Osteocyte (in vitro differentiated cells): ENCODE data around the gene TDRD12. TPM values are rescaled to one million over a fixed set of nuclear protein-coding genes. Genes with fewer than 3 reads are reported as not detected.

ENCODE experiments used
- DNase-seq: peaks from one replicate; pipeline ENCODE4 v3.0.0; 2021; ENCODE audit warnings: mixed read lengths; ENCODE audit not compliant: unreplicated experiment; ENCODE audit errors: extremely low spot score
- H3K27ac Mint-ChIP-seq: one replicate; pipeline ENCODE4 v1.8.0; 2021; ENCODE audit warnings: mild to moderate bottlenecking, mixed read lengths; ENCODE audit not compliant: unreplicated experiment
- H3K27me3 Mint-ChIP-seq: one replicate; pipeline ENCODE4 v1.8.0; 2021; ENCODE audit warnings: mixed read lengths; ENCODE audit not compliant: unreplicated experiment
- H3K36me3 Mint-ChIP-seq: one replicate; pipeline ENCODE4 v1.8.0; 2021; ENCODE audit warnings: mixed read lengths; ENCODE audit not compliant: unreplicated experiment
- H3K4me1 Mint-ChIP-seq: one replicate; pipeline ENCODE4 v1.8.0; 2021; ENCODE audit warnings: mixed read lengths; ENCODE audit not compliant: unreplicated experiment
- H3K4me3 Mint-ChIP-seq: one replicate; pipeline ENCODE4 v1.8.0; 2021; ENCODE audit warnings: mild to moderate bottlenecking, moderate library complexity, mixed read lengths; ENCODE audit not compliant: unreplicated experiment
- H3K9me3 Mint-ChIP-seq: one replicate; pipeline ENCODE4 v1.8.0; 2021; ENCODE audit warnings: mixed read lengths; ENCODE audit not compliant: unreplicated experiment
- total RNA-seq: library from RNA; stranded (reverse); gene quantifications from 2 replicates; pipeline ENCODE4 v1.2.1, GENCODE V29; 2021
- TF ChIP-seq, protein P1 (sequence below): fragments of 200-600 bp; sonication (generic); IDR thresholded peaks from 2 replicates; pipeline ENCODE4 v1.5.0; 2021; ENCODE audit warnings: antibody characterized with exemption, mild to moderate bottlenecking, moderate library complexity

The TDRD12 gene
- total RNA-seq, 1 donor from 2014 or later, result 0.11 TPM

DNA sequence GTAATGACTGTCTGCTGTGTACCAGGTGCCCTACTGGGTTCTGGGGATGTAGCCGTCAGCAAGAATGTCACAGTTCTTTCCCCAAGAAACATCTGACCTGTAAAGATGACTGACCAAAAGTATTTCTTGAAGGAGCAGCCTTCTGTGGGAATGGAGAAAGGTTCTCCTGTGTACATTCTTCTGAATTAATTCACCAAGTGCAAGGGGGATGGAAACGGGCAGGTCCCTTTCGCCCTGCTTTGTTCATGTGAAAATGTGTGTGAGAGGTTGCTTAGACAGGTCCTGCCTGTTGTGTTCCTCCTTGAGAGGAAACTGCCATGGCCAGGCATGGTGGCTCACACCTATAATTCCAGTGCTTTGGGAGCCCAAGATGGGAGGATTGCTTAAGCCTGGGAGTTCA lies 93.0 kb downstream of the TDRD12 start:
- H3K9me3 Mint-ChIP-seq, result no peaks in the 10 kb centered on the region
- no peak overlapping the region for H3K4me3 Mint-ChIP-seq
- no peaks in the 10 kb centered on the region for H3K36me3 Mint-ChIP-seq
- TF ChIP-seq, protein P1, sequence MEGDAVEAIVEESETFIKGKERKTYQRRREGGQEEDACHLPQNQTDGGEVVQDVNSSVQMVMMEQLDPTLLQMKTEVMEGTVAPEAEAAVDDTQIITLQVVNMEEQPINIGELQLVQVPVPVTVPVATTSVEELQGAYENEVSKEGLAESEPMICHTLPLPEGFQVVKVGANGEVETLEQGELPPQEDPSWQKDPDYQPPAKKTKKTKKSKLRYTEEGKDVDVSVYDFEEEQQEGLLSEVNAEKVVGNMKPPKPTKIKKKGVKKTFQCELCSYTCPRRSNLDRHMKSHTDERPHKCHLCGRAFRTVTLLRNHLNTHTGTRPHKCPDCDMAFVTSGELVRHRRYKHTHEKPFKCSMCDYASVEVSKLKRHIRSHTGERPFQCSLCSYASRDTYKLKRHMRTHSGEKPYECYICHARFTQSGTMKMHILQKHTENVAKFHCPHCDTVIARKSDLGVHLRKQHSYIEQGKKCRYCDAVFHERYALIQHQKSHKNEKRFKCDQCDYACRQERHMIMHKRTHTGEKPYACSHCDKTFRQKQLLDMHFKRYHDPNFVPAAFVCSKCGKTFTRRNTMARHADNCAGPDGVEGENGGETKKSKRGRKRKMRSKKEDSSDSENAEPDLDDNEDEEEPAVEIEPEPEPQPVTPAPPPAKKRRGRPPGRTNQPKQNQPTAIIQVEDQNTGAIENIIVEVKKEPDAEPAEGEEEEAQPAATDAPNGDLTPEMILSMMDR, result no peak
- no peak overlapping the region for H3K27ac Mint-ChIP-seq
- DNase-seq, result no peak
- peaks cover 20% of the 10 kb centered on the region for H3K27me3 Mint-ChIP-seq
- no peaks in the 10 kb centered on the region for H3K4me1 Mint-ChIP-seq

DNA sequence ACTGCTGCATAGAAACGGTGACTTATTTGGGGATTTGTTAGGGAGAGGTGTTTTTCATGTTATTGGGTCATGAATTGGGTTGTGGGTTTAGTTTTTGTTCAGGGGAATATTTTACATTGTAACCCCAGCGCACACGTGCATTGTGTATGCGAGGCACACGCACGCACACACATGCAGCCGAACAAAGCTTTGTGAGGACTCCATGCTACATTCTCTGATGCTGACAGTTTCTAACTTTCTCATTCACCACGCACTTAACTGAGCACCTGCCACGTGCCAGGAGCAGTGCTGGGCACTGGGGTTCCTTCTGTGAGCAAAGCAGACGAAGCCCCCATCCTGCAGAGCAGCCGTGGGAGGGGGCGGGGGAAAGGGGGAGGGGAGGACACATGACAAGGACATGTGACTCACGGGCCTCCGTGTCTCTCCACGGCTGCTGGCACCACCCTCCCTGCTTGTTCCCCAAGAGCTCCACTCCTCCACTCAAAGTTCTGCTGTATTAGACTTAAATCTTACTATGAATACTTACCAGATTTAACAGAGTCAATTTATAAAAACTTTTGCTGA lies 94.4 kb downstream of the TDRD12 start:
- H3K4me1 Mint-ChIP-seq, result no peaks in the 10 kb centered on the region
- H3K27me3 Mint-ChIP-seq, result peaks cover 12% of the 10 kb centered on the region
- no peak for DNase-seq
- no peaks in the 10 kb centered on the region for H3K9me3 Mint-ChIP-seq
- TF ChIP-seq, protein P1, result no peak
- no peak overlapping the region for H3K27ac Mint-ChIP-seq
- no peaks in the 10 kb centered on the region for H3K36me3 Mint-ChIP-seq
- no peak overlapping the region for H3K4me3 Mint-ChIP-seq

DNA sequence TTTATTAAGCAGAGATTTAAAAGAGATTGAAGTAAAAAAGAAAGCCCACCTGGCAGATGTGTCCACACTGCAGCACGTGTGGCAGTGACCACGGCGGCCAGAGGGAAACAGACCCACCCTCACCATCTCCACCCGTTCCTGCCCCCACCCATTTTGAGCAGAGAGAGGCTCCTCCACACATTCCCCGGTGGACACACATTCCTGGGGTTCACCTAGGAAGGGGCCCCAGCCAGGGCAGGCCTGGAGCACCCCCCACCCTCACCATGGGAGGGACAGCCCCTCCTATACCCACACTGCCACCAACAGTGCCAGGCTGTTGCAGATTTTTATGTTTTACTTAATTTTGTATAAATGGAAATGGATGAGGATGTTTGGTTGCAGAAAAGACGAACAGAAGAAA lies 95.1 kb downstream of the TDRD12 start:
- TF ChIP-seq, protein P1, result no peak
- no peak overlapping the region for H3K27ac Mint-ChIP-seq
- H3K27me3 Mint-ChIP-seq, result peaks cover 10% of the 10 kb centered on the region
- no peaks in the 10 kb centered on the region for H3K36me3 Mint-ChIP-seq
- H3K4me3 Mint-ChIP-seq, result no peak overlapping the region
- no peaks in the 10 kb centered on the region for H3K9me3 Mint-ChIP-seq
- H3K4me1 Mint-ChIP-seq, result no peaks in the 10 kb centered on the region
- no peak for DNase-seq

DNA sequence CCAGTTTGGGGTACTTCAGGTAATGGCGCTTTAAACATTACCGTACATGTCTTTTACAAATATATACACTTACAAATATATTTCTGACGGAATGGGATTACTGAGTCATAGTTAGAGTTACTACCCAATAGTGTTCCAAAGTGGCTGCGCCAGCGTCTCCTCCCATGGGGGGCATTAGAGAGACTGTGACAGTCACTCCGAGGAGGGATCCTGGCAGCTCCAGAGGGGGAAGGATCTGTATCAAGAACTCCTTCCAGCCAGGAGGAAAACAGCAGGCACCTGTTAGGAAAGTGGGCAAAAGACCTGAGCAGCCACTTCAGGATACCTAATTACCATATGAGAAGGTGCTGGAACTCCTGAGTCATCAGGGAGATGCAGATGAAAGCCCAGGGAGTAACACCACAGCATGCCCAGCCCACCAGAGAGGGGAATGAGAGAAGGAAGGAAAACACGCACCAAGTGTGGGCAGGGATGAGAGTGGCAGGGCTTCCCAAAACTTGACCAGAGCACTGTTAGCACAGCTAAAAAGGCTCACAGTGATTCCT lies 97.1 kb downstream of the TDRD12 start:
- Mint-ChIP-seq H3K4me3 (no peak overlapping the region), H3K27me3 (peaks cover 11% of the 10 kb centered on the region), H3K27ac (no peak overlapping the region), H3K36me3 (no peaks in the 10 kb centered on the region), H3K9me3 (no peaks in the 10 kb centered on the region), H3K4me1 (no peaks in the 10 kb centered on the region)
- TF ChIP-seq, protein P1, result no peak
- DNase-seq, result no peak

DNA sequence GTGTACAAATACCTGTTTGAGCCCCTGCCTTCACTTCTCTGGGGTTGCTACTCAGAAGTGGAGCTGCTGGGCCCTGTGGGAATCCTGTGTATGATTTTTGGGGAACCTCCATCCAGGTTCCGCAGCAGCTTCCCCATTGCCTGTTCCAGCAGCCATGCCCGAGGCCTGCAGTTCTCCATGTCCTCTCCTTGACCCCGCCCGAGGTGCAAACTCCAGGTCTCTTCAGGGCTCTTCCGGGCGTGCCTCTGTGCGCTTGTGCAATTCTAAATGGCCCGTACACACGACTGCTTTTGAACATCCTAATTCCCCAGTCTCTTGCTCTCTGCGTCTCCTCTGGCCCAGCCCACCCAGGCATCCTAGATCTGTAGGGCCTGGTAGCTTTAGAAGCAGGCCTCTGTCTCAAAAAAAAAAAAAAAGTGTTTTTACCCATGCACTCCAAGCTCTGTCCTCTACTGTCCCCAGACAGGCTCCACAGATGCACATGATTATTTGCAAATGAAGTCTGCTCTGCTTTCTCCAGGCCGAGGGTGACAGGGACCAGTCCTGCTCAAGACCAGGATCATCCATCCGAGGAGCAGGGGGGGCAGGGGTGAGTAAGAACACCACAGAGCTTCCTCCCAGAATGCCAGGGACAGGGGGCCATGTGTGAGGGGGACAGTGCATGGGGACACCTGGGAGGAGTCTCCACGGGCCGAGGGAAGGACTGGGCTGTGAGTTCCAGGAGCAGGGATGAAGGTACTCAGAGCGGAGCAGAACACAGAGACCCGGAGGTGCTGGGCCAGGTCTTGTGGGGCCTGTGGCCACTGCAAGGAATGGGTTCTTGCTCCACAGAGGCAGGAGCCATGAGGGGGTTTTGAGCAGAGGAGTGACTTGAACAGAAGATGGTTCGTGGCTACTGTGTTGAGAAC lies 98.3 kb downstream of the TDRD12 start:
- DNase-seq, result no peak
- no peak overlapping the region for H3K27ac Mint-ChIP-seq
- TF ChIP-seq, protein P1, result no peak
- H3K9me3 Mint-ChIP-seq, result no peaks in the 10 kb centered on the region
- H3K4me1 Mint-ChIP-seq, result no peaks in the 10 kb centered on the region
- H3K27me3 Mint-ChIP-seq, result peaks cover 9% of the 10 kb centered on the region
- H3K36me3 Mint-ChIP-seq, result no peaks in the 10 kb centered on the region
- H3K4me3 Mint-ChIP-seq, result no peak overlapping the region
